Transverse colon (tissue), 3 donors: ENCODE data around the gene KLHDC3.

ENCODE experiments used
- EP300 ChIP-seq: sonication (generic); formaldehyde crosslinking; IDR thresholded peaks from one replicate; pipeline ENCODE4 v1.6.1; 2017; ENCODE audit warnings: antibody characterized with exemption, low read depth
- POLR2AphosphoS5 ChIP-seq, 3 donors: sonication (generic); formaldehyde crosslinking; IDR thresholded peaks; one replicate each; pipeline ENCODE4 v1.6.1; 2016; ENCODE audit warnings: antibody characterized with exemption in 3 of 3

GRCh38 chr6:43024436-43024835 lies 10.4 kb downstream of the KLHDC3 start:
- TF ChIP-seq EP300, result no peak
- TF ChIP-seq POLR2AphosphoS5 (IDR thresholded peaks at IDR 0.05), result no peak
